Ovary (tissue), 3 donors: Measurements from ENCODE around the gene FAM193A.

Experiments
- CTCF ChIP-seq, 3 donors: fragments of 450-650 bp in 2 of 3; fragments of 200-600 bp in 1 of 3; IDR thresholded peaks; one replicate each; pipeline versions ENCODE4 v1.5.1 to v1.8.0; 2016 to 2022; ENCODE audit warnings: antibody characterized with exemption in 3 of 3, mild to moderate bottlenecking in 1 of 3
- POLR2A ChIP-seq: fragments of 450-650 bp; IDR thresholded peaks from one replicate; pipeline ENCODE4 v1.6.1; 2017; ENCODE audit warnings: antibody characterized with exemption, mild to moderate bottlenecking, moderate library complexity
- donor health status: DM: no; HTN: no; CAD: no.

- TF ChIP-seq POLR2A (no peak), CTCF (IDR thresholded peaks at IDR 0.05) (no peak)
Observed at GRCh38 chr4:2595436-2595835, 59.0 kb downstream of the FAM193A start.
